HEK293T (cell line): ENCODE data around the gene NEK9.
A peak's percentile ranks its signal among the peaks of the same experiment; 100 is the strongest.

Experiments
- CTCF ChIA-PET: fragments of 350-600 bp; formaldehyde crosslinking; extraction: SDS; loops from one replicate; lab custom pipeline; 2021; ENCODE audit warnings: antibody characterized with exemption, inconsistent platforms; lab: Yijun Ruan, JAX
- POLR2A ChIA-PET: fragments of 350-600 bp; formaldehyde crosslinking; extraction: SDS; loops from one replicate; lab custom pipeline; 2020; ENCODE audit warnings: antibody characterized with exemption, inconsistent platforms; lab: Yijun Ruan, JAX
- DNase-seq: peaks from one replicate; pipeline ENCODE4 v3.0.0; 2012; ENCODE audit warnings: mixed read lengths; ENCODE audit errors: extremely low spot score
- ARNT ChIP-seq: fragments of 450-650 bp; IDR thresholded peaks from 2 replicates; pipeline ENCODE4 v1.6.1; 2017; ENCODE audit warnings: mild to moderate bottlenecking
- BHLHE40 ChIP-seq: fragments of 450-650 bp; IDR thresholded peaks from 2 replicates; pipeline ENCODE4 v1.6.1; 2016; ENCODE audit warnings: mild to moderate bottlenecking, moderate library complexity, borderline replicate concordance
- CTBP1 ChIP-seq: fragments of 450-650 bp; IDR thresholded peaks from 2 replicates; pipeline ENCODE4 v1.6.1; 2016; ENCODE audit warnings: borderline replicate concordance
- ELF4 ChIP-seq: fragments of 450-650 bp; IDR thresholded peaks from 2 replicates; pipeline ENCODE4 v1.6.1; 2017; ENCODE audit warnings: antibody characterized with exemption
- FOXA1 ChIP-seq: fragments of 450-650 bp; IDR thresholded peaks from 2 replicates; pipeline ENCODE4 v1.6.1; 2016; ENCODE audit warnings: mild to moderate bottlenecking
- FOXK2 ChIP-seq: fragments of 450-650 bp; IDR thresholded peaks from 2 replicates; pipeline ENCODE4 v1.6.1; 2016; ENCODE audit warnings: mild to moderate bottlenecking
- FOXM1 ChIP-seq: fragments of 450-650 bp; IDR thresholded peaks from 2 replicates; pipeline ENCODE4 v1.6.1; 2017; ENCODE audit warnings: mild to moderate bottlenecking, borderline replicate concordance
- HDGF ChIP-seq: fragments of 450-650 bp; IDR thresholded peaks from 2 replicates; pipeline ENCODE4 v1.6.1; 2017; ENCODE audit warnings: antibody characterized with exemption, borderline replicate concordance
- L3MBTL2 ChIP-seq: fragments of 450-650 bp; conservative IDR thresholded peaks from 2 replicates; pipeline ENCODE4 v1.6.1; 2016; ENCODE audit warnings: mild to moderate bottlenecking
- LEF1 ChIP-seq: fragments of 450-650 bp; IDR thresholded peaks from 2 replicates; pipeline ENCODE4 v1.6.1; 2017; ENCODE audit warnings: mild to moderate bottlenecking, borderline replicate concordance
- NFRKB ChIP-seq: fragments of 450-650 bp; IDR thresholded peaks from 2 replicates; pipeline ENCODE4 v1.6.1; 2016; ENCODE audit warnings: mild to moderate bottlenecking, moderate library complexity
- PKNOX1 ChIP-seq: fragments of 450-650 bp; IDR thresholded peaks from 2 replicates; pipeline ENCODE4 v1.6.1; 2016
- SP1 ChIP-seq: fragments of 450-650 bp; IDR thresholded peaks from 2 replicates; pipeline ENCODE4 v1.6.1; 2017
- SUZ12 ChIP-seq: fragments of 450-650 bp; IDR thresholded peaks from 2 replicates; pipeline ENCODE4 v1.6.1; 2016; ENCODE audit warnings: mild to moderate bottlenecking
- TARDBP ChIP-seq: fragments of 450-650 bp; IDR thresholded peaks from 2 replicates; pipeline ENCODE4 v1.6.1; 2016
- ZNF384 ChIP-seq: fragments of 450-650 bp; IDR thresholded peaks from 2 replicates; pipeline ENCODE4 v1.6.1; 2016

NEK9 gene

GRCh38 chr14:75140620-75141019 is 13.8 kb upstream of the NEK9 start:
- POLR2A ChIA-PET = no interaction called here
- TF ChIP-seq FOXK2 (no peak), L3MBTL2 (no peak), FOXA1 (no peak), TARDBP (no peak), SUZ12 (no peak), LEF1 (no peak), BHLHE40 (no peak), PKNOX1 (no peak), HDGF (no peak), FOXM1 (no peak), SP1 (no peak), ELF4 (no peak)
- CTCF ChIA-PET = no interaction called here
- DNase-seq = no peak

- no peak for DNase-seq
- CTCF ChIA-PET = interaction anchor here (0.6 kb wide), 1 partner anchor 160 kb away, joined by 4 read pairs; no protein-coding TSS in a partner anchor
- TF ChIP-seq FOXM1 (no peak), CTBP1 (no peak), HDGF (no peak), FOXK2 (no peak), BHLHE40 (no peak), SUZ12 (no peak), TARDBP (no peak)
- POLR2A ChIA-PET = interaction anchor here (1.0 kb wide), 1 partner anchor 139 kb away, joined by 3 read pairs; the partner anchor contains the start of gene FOS
These were observed 12.3 kb upstream of the NEK9 start for GRCh38 chr14:75139185-75139584.

- CTCF ChIA-PET = interaction anchor here (0.6 kb wide), 1 partner anchor 161 kb away, joined by 4 read pairs; no protein-coding TSS in a partner anchor
These were observed 11.6 kb upstream of the NEK9 start for GRCh38 chr14:75138492-75138891.

GRCh38 chr14:75134644-75135043 is 7.8 kb upstream of the NEK9 start:
- DNase-seq = no peak
- no peak for TF ChIP-seq ELF4
- no peak for TF ChIP-seq ARNT
- no peak for TF ChIP-seq FOXA1
- ChIA-PET CTCF (interaction anchor here (0.6 to 1.7 kb wide), 3 partner anchors 30 to 526 kb away, joined by 3 to 5 read pairs (median 4); no protein-coding TSS in a partner anchor), POLR2A (no interaction called here)

More at GRCh38 chr14:75138492-75138891, 11.6 kb upstream of the NEK9 start:
- no peak for DNase-seq
- TF ChIP-seq ELF4 (no peak), FOXM1 (no peak), ARNT (no peak), NFRKB (no peak), FOXA1 (no peak), ZNF384 (no peak), LEF1 (no peak), PKNOX1 (no peak), HDGF (no peak), SUZ12 (no peak), SP1 (no peak), BHLHE40 (no peak), L3MBTL2 (no peak), TARDBP (no peak)
- POLR2A ChIA-PET = interaction anchor here (0.6 to 1.0 kb wide), 2 partner anchors 140 to 157 kb away, joined by 3 read pairs; partner anchors contain the start of gene FOS

- ChIA-PET CTCF (no interaction called here), POLR2A (no interaction called here)
- TF ChIP-seq SP1 (no peak), FOXK2 (no peak), ELF4 (no peak), FOXA1 (no peak), L3MBTL2 (no peak), CTBP1 (no peak), HDGF (no peak), TARDBP (no peak), LEF1 (no peak), BHLHE40 (no peak), PKNOX1 (no peak), FOXM1 (no peak), ARNT (no peak), NFRKB (no peak), SUZ12 (no peak), ZNF384 (no peak)
- DNase-seq = no peak
These were observed 6.7 kb upstream of the NEK9 start for GRCh38 chr14:75133597-75133996.

GRCh38 chr14:75132382-75133086 is 5.7 kb upstream of the NEK9 start:
- ChIA-PET CTCF (interaction anchor here (0.6 to 1.6 kb wide), 6 partner anchors 162 to 400 kb away, joined by 3 to 6 read pairs (median 4); no protein-coding TSS in a partner anchor), POLR2A (no interaction called here)
- DNase-seq = peak; percentile 45
- TF ChIP-seq ELF4 = no peak
- no peak for TF ChIP-seq CTBP1
- no peak for TF ChIP-seq PKNOX1
- peak; percentile 37 for TF ChIP-seq ZNF384
- no peak for TF ChIP-seq FOXM1
